PC-9 (cell line): Measurements from ENCODE around the gene HES5. TPM values are rescaled to one million over a fixed set of nuclear protein-coding genes. Genes with fewer than 3 reads are reported as not detected.

Source experiments
- BruUV-seq: library from RNA; stranded (reverse); fragments of 400-500 nt; replicated peaks from 2 replicates; lab custom pipeline; 2021; lab: Mats Ljungman, UMichigan
- CTCF ChIA-PET: fragments of 300-600 bp; sonication (Branson Sonifier 250); formaldehyde crosslinking; loops from one replicate; lab custom pipeline; 2022; ENCODE audit warnings: antibody characterized with exemption; lab: Charles Lee
- POLR2A ChIA-PET: fragments of 300-600 bp; sonication (Branson Sonifier 250); formaldehyde crosslinking; loops from one replicate; lab custom pipeline; 2022; ENCODE audit warnings: antibody characterized with exemption; ENCODE audit not compliant: unreplicated experiment; lab: Charles Lee
- DNase-seq, 2 experiments: peaks; one replicate each; pipeline versions ENCODE4 v3.0.0 to v3.0.0-alpha.2; 2015 to 2022; ENCODE audit warnings: mixed read lengths in 1 of 2
- H2AFZ ChIP-seq: fragments of 200-600 bp; sonication (generic); 2 replicates; pipeline ENCODE4 v1.8.1; 2017; ENCODE audit warnings: antibody characterized with exemption
- H3F3A ChIP-seq: fragments of 200-600 bp; sonication (generic); 2 replicates; pipeline ENCODE4 v1.8.1; 2017; ENCODE audit warnings: antibody characterized with exemption, mild to moderate bottlenecking, low read depth; ENCODE audit not compliant: insufficient read depth
- H3K27ac ChIP-seq: fragments of 200-600 bp; sonication (generic); 2 replicates; pipeline ENCODE4 v1.6.1; 2016; ENCODE audit warnings: mixed run types
- H3K27me3 ChIP-seq: fragments of 200-600 bp; sonication (generic); 2 replicates; pipeline ENCODE4 v1.6.1; 2016; ENCODE audit warnings: low read depth, mixed run types; ENCODE audit not compliant: insufficient read depth
- H3K36me3 ChIP-seq: fragments of 200-600 bp; sonication (generic); 2 replicates; pipeline ENCODE4 v1.6.1; 2016; ENCODE audit warnings: low read depth, mixed run types
- H3K4me1 ChIP-seq: fragments of 200-600 bp; sonication (generic); replicated peaks from 2 replicates; pipeline ENCODE4 v1.6.1; 2016; ENCODE audit warnings: mixed run types; ENCODE audit not compliant: insufficient read depth
- H3K4me2 ChIP-seq: fragments of 200-600 bp; sonication (generic); 2 replicates; pipeline ENCODE4 v1.6.1; 2017; ENCODE audit warnings: mixed run types
- H3K4me3 ChIP-seq: fragments of 200-600 bp; sonication (generic); 2 replicates; pipeline ENCODE4 v1.6.1; 2016; ENCODE audit warnings: mixed run types
- H3K79me2 ChIP-seq: fragments of 200-600 bp; sonication (generic); 2 replicates; pipeline ENCODE4 v1.6.1; 2017; ENCODE audit warnings: low read depth, mixed run types
- H3K9me2 ChIP-seq: fragments of 200-600 bp; sonication (generic); 2 replicates; pipeline ENCODE4 v1.8.1; 2017; ENCODE audit warnings: mild to moderate bottlenecking; ENCODE audit not compliant: insufficient read depth
- H3K9me3 ChIP-seq: fragments of 200-600 bp; sonication (generic); 2 replicates; pipeline ENCODE4 v1.8.1; 2016; ENCODE audit warnings: low read depth; ENCODE audit not compliant: insufficient read depth
- H4K20me1 ChIP-seq: fragments of 200-600 bp; sonication (generic); 2 replicates; pipeline ENCODE4 v1.8.1; 2017; ENCODE audit not compliant: insufficient read depth
- CTCF ChIP-seq: fragments of 200-600 bp; sonication (generic); conservative IDR thresholded peaks from 2 replicates; pipeline ENCODE4 v1.6.1; 2017; ENCODE audit warnings: mixed run types, antibody characterized with exemption, mild to moderate bottlenecking, moderate library complexity
- EZH2 ChIP-seq: fragments of 200-600 bp; sonication (generic); IDR thresholded peaks from 2 replicates; pipeline ENCODE4 v1.8.0; 2017; ENCODE audit warnings: antibody characterized with exemption, low read depth
- intact Hi-C: fragments of 100-400 bp; cut with micrococcal nuclease; formaldehyde crosslinking; loops from one replicate; pipeline ENCODE4 v1.10.0; 2022; ENCODE audit not compliant: unreplicated experiment
- total RNA-seq: library from RNA; stranded (reverse); gene quantifications from 2 replicates; pipeline ENCODE4 v1.2.3, GENCODE V29; 2021

The HES5 gene
- total RNA-seq, 1 experiment from 2014 or later = not detected

GRCh38 chr1:2513939-2514652 is 16.0 kb downstream of the HES5 start:
- Histone ChIP-seq H3K4me2 (no peak overlapping the region), H3K9me2 (no peaks in the 10 kb centered on the region), H3F3A (no peaks in the 10 kb centered on the region), H2AFZ (no peak overlapping the region), H3K4me3 (no peak overlapping the region), H3K79me2 (no peaks in the 10 kb centered on the region), H3K4me1 (no peaks in the 10 kb centered on the region), H3K27ac (no peak overlapping the region), H3K36me3 (no peaks in the 10 kb centered on the region), H3K27me3 (no peaks in the 10 kb centered on the region), H4K20me1 (peaks cover 3% of the 10 kb centered on the region; the same call in 1 of the 2 replicates), H3K9me3 (no peaks in the 10 kb centered on the region)
- no TSS peak for BruUV-seq
- TF ChIP-seq CTCF = no peak
- no peak for TF ChIP-seq EZH2
- DNase-seq = no peak
- POLR2A ChIA-PET = no interaction called here
- CTCF ChIA-PET = no interaction called here
- intact Hi-C loops = no loop called here

DNA sequence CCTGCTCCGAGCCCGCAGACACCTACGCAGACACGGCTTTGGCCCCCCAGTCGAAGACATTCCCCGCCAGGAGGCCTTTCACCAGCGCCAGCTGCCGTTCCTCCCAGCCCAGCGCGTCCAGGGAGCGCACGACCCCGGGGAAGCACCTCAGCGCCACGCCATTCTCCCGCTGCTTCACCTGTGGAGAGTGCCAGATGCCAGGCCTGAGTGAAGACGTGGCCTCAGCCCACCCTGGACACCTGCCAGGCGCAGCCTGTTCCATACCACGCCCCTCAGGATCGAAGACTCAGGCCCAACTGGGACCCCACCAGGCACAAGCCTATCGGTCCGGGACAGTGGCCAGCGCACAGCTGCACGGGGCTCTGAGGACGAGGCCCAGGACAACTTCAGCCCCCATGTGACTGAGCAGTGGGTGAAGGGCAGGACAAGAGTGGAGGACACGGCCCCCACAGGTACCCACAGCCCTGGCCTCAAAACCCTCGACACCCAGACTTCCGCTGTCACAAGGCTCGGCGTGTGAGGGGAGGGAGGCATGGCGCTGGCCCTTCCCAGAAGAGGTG is 17.1 kb downstream of the HES5 start:
- H3K4me1 ChIP-seq = no peaks in the 10 kb centered on the region
- no peaks in the 10 kb centered on the region for H3K36me3 ChIP-seq
- H4K20me1 ChIP-seq = peaks cover 4% of the 10 kb centered on the region
- no peaks in the 10 kb centered on the region for H3K9me2 ChIP-seq
- no peak overlapping the region for H3K27ac ChIP-seq
- no TSS peak for BruUV-seq
- no peaks in the 10 kb centered on the region for H3K9me3 ChIP-seq
- H2AFZ ChIP-seq = no peak overlapping the region
- TF ChIP-seq CTCF (no peak), EZH2 (no peak)
- H3K79me2 ChIP-seq = no peaks in the 10 kb centered on the region
- H3F3A ChIP-seq = no peaks in the 10 kb centered on the region
- H3K4me3 ChIP-seq = no peak overlapping the region
- ChIA-PET POLR2A (no interaction called here), CTCF (no interaction called here)
- H3K4me2 ChIP-seq = no peak overlapping the region
- intact Hi-C loops = no loop called here
- no peaks in the 10 kb centered on the region for H3K27me3 ChIP-seq
- DNase-seq = no peak

DNA sequence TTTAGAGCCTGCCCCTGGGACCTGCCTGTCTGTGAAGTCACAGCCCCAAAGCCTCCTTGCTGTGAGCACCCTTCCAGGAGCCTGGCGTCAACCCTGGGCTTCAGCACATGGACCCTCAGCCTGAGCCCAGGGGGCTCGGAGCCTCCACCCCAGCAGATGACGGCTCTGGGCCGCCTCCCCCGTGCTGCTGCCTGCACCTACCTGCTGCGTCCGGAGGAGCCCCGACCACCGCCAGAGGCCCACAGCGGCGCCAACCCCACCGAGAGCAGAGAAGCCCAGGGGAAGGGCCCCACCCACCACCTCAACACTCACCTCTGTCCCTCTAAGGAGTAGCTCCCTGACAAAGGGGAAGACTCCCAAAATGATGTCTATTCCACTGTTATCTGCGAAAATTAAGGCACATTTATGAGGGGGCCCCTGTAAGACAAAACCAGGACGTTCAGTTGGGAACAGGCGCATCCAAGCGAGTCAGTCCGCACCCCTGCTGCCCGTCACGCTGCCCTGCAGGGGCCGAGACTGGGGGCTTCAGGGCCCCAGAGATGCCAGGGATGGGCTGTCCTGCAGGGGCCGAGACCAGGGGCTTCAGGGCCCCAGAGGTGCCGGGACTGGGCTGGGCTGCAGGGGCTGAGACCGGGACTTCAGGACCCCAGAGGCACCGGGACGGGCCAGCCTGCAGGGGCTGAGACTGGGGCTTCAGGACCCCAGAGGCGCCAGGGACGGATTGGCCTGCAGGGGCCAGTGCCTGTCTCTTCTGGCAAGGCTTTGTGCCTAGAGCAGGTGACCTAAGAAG is 19.5 kb downstream of the HES5 start:
- no peak for DNase-seq
- no peaks in the 10 kb centered on the region for H3K36me3 ChIP-seq
- H4K20me1 ChIP-seq = peaks cover 8% of the 10 kb centered on the region
- TF ChIP-seq EZH2 (no peak), CTCF (no peak)
- CTCF ChIA-PET = no interaction called here
- H2AFZ ChIP-seq = no peak overlapping the region
- H3K27me3 ChIP-seq = no peaks in the 10 kb centered on the region
- intact Hi-C loops = no loop called here
- no peaks in the 10 kb centered on the region for H3K9me2 ChIP-seq
- H3F3A ChIP-seq = no peaks in the 10 kb centered on the region
- H3K4me2 ChIP-seq = no peak overlapping the region
- H3K4me3 ChIP-seq = no peak overlapping the region
- no peaks in the 10 kb centered on the region for H3K9me3 ChIP-seq
- no TSS peak for BruUV-seq
- H3K79me2 ChIP-seq = no peaks in the 10 kb centered on the region
- no peaks in the 10 kb centered on the region for H3K4me1 ChIP-seq
- POLR2A ChIA-PET = no interaction called here
- H3K27ac ChIP-seq = no peak overlapping the region
